Measurements from ENCODE around the gene TMEM45A.

- TF ChIP-seq CTCF (IDR thresholded peaks at IDR 0.05; ENCODE audit: insufficient read depth, low read length, poor library complexity, severe bottlenecking) (no peak), EZH2phosphoT487 (conservative IDR thresholded peaks at IDR 0.05; ENCODE audit: low read length) (no peak)
These were observed 24.9 kb downstream of the TMEM45A start for GRCh38 chr3:100517276-100517675.

All from SU-DHL-6 (cell line).